ENCODE data around the gene LYPD4. TPM values are rescaled to one million over a fixed set of nuclear protein-coding genes. Genes with fewer than 3 reads are reported as not detected.
A peak's percentile ranks its signal among the peaks of the same experiment; 100 is the strongest.
"Not testable (repeated sequence)": the region's sequence is repeated elsewhere in the genome, so short reads cannot be mapped to it uniquely, and the experiment has no call there.

The LYPD4 gene
- total RNA-seq, 1 donor from 2014 or later = not detected

DNA sequence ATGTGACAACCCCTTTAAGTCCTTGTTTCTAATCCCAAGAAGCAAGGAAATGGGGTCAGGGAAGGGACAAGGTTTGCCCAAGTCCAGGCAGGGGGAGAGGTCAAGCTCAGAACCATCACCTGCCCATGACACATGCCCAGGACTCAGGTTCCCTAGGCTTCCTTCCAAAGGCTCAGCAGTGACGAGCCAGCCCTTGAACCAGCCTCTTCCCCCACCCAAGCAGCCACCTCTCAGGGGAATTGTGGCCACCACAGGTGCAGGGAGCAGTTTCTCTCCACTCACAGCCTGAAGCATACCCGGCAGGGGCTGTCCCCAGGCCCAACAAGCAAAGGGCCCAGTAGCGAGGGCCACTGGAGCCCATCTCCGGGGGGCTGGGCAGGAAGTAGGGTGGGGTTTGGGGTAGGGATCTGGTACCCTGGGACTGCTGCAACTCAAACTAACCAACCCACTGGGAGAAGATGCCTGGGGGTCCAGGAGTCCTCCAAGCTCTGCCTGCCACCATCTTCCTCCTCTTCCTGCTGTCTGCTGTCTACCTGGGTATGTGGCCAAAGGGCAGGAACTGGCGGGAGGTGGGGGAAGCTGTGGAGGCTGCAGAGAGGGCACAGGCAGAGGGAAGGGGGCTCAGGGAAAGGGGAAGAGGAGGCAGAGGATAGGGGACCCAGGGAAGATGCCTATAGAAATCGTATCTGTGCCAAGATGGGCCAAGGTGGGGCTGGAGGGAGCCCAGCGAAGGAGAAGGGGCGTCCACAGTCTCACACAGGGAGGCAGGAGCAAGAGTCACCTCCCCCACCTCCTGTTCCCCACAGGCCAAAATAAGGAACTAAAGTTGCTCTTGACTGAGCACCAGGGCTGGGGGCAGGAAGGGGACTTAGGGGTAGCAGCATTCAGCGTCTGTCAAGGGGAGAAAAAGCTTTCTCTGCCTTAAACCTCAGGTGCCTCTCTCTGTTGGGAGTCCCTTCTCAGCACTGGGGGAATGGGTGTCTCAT is 32.7 kb upstream of the LYPD4 start, which contains the start of gene CD79A:
CD79A (plus strand) TSS at position 433 of the 986 bp plus-strand sequence; CDS start at position 459, 26 bp downstream.
- intact Hi-C loops (cut with DNase I) = no loop called here
- DNase-seq (ENCODE audit: low spot score) = no peak

DNA sequence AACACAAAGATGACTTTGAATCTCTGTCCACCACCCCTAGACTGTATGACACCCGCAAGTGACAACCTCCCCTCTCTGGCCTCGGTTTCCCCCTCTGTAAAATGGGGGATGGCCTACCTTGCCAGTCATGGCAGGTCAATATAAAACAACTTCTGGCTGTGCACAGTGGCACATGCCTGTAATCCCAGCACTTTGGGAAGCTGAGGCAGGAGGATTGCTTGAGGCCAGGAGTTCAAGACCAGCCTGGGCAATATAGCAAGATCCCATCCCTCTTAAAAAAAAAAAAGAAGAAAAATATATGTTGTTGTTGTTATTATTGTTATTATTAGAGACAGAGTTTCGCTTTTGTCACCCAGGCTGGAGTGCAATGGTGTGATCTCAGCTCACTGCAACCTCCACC is 31.5 kb upstream of the LYPD4 start:
- DNase-seq (ENCODE audit: low spot score); intact Hi-C loops (cut with DNase I): not testable (repeated sequence)

DNA sequence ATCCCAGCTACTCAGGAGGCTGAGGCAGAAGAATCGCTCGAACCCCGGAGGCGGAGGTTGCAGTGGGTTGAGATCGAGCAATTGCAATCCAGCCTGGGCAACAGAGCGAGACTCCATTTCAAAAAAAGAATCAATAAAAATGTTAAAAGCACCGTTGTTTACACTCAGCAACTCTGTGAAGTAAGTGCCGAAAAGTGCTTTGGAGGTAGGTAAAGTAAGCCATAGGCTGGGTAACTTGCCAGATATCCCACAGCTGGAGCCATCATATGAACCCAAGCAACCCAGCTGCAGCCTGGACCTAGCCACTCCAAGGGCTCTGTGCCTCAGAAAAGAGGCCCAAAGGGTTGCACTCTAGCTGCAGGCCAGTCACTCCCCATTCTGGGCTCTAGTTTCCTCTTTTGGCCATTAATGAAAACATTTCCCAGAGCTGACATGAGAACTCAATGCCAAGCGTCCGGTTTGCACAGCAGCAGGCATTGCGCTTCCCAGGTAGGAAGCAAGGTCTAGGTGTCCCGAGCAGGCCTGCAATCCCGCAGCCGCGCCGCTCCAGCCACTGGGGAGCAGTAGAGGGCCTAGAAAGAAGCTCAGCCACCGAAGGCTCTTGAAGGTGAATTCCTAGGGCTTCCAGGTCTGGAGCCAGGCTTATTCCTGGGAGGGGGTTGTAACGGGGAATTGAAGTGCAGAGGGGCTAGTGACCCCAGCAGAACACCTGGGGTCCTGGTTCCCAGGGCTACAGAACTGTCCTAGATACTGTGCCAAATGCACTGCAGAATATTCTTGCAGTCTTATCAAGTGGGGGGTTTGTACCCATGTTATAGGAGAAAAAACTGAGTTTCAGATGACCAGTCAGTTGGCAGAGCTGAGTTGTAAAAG is 28.5 kb upstream of the LYPD4 start:
- DNase-seq (ENCODE audit: low spot score) = peak; percentile 89
- intact Hi-C loops (cut with DNase I) = loop anchor here (2.0 kb wide), 1 partner anchor 62 kb away; no protein-coding TSS in a partner anchor

DNA sequence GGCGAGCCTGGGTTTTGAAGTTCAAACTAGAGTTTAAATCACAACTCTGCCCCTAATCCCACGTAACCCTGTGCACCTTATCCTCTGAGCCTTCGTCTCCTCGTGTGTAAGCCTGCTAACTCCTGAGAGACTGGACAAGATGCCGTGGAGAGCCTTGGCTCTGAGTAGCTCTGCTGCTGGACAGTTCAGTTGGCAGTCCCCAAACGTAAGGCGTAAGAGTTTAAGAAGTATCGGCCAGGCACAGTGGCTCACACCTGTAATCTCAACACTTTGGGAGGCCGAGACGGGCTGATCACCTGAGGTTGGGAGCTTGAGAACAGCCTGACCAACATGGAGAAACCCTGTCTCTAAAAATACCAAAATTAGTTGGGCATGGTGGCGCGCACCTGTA is 27.9 kb upstream of the LYPD4 start:
- intact Hi-C loops (cut with DNase I) = loop anchor here (2.0 kb wide), 1 partner anchor 62 kb away; no protein-coding TSS in a partner anchor
- no peak for DNase-seq (ENCODE audit: low spot score)

DNA sequence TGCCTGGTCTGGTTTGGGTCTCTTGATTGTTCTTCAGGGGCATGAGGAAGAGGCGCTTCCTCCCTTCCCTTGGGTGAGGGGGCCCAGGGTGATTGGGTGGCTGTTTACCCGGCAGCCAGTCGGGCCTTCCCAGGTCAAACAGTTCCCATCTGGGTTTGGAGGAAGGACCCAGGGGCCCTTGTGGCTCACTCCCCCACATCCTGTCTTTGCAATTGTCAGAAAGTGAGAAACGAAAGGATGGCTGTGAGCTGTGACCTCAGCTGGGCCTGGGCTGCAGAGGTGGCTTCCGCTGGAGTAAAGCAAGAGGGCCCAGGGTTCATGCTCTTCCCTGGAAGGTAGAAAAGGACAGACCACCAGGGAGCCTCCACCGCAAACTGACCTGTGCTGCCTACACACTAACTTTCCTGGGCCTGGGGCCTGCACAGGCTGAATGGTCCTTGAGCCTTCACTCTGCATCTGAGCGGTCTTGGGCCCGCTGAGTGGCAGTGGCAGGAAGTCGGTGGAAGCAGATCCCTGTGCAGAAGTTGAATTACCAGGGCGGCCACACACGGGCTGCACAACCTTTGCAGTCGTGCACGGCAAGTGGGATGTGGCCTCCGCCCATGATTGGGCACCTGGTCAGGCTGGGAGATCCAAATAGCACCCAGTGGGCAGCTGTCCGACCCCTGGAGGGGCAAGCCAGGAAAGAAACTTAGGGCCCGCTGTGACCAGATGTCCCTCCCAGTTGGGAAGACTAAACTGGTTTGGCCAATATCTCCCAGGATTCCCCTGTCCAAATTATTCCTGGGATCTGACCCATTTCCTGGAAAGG is 27.3 kb upstream of the LYPD4 start:
- DNase-seq (ENCODE audit: low spot score) = no peak
- intact Hi-C loops (cut with DNase I) = loop anchor here (2.0 kb wide), 1 partner anchor 63 kb away; no protein-coding TSS in a partner anchor

DNA sequence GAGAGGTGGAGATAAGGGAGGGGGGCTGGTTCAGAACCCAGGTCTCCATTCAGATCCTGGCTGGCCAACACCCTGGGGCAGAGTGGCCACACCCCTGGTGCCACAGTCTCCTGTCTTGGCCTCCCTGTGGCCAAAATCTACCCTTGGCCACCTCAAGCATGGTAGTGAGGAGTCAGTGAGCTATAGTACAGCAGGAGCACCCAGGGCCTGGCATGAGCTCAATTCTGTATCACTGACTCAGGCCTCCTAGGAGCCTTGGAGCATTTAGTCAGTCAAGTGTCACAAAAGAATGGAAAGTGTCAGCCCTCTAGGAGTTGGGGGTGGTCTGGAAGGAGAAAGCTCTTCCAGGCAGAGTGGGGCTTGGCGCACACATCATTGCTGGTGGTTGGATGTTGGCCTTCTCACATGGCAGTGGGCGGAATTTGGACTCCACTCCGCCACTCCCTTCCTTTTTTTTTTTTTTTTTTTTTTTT is 26.0 kb upstream of the LYPD4 start:
- intact Hi-C loops (cut with DNase I) = no loop called here
- DNase-seq (ENCODE audit: low spot score) = no peak

DNA sequence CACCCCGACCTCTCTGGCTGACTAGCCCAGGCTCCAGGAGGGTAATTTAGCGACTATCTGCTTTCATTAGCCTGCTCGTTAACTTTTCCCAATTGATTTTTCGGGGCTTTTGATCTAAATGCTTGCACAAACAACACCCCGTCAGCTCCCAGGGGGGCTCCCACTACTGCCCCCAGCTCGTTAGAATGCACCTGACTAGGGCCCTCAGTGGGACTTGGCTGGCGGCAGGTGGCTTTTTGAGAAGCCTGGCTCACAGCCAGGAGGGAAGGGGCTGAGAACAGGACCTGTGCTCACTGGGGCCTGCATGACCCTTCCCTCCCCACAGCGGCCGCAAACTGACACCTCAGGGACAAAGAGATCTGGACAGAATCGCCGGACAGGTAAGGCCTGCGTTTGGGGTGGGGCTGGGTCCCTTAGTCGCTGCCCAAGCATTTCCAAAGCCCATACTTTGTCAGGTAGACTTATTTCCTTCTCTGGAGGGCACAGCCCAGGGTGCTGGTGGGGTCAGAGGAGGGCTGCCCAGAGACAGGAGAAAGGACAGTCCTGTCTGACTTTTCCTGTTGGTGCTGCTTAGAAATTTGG is 25.0 kb upstream of the LYPD4 start:
- no peak for DNase-seq (ENCODE audit: low spot score)
- intact Hi-C loops (cut with DNase I) = no loop called here

DNA sequence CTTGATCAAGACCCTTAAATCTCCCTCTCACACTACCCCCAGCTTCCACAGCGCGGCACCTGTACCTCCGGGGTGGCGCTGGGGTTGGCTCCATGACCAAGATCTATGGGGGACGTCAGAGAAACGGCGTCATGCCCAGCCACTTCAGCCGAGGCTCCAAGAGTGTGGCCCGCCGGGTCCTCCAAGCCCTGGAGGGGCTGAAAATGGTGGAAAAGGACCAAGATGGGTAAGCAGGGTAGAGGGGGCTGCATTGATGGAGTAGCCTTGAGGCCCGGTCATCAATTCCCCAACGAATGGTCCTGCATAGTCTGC is 24.5 kb upstream of the LYPD4 start:
- no peak for DNase-seq (ENCODE audit: low spot score)
- intact Hi-C loops (cut with DNase I) = no loop called here

DNA sequence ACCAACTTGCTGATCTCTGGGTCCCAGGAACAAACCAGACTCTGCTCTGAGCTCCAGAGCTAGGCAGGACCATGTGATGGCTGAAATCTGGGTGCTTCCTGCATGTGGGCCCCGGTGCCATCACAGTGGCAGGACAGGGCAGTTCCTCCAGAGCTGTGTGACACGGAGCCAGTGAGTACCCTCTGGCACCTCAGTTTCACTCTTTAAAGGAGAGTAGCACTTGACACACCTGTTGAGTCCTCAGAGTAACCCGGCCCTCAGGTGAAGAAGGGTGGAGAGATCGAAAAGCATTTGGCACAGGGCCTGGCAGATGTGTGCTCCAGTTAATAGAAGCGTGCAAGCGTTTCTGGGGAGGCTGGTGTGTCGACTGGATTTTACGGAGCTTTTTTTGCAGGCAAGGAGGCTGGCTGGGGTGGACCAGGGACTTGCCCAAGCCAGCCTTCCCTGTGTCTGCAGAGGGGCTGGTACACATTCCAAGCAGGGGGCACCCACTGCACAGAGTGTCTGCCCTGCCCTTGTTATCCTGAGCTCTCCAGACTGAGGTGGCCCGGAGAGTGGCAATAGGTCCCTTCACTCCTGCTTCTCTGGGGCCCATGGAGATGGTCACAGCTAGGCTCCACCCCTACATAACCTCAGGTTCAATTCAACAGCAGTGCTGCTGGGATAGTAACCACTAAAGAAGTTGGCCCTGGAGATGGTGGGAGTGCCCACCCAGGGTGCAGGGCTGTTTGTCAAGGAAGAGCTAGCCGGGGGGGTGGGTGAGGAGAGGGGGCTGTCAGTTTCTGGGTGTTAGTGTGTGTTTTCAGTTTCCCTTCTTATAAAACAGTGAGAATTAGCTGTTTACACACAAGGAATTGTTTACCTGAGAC is 23.9 kb upstream of the LYPD4 start:
- intact Hi-C loops (cut with DNase I) = no loop called here
- DNase-seq (ENCODE audit: low spot score) = no peak

DNA sequence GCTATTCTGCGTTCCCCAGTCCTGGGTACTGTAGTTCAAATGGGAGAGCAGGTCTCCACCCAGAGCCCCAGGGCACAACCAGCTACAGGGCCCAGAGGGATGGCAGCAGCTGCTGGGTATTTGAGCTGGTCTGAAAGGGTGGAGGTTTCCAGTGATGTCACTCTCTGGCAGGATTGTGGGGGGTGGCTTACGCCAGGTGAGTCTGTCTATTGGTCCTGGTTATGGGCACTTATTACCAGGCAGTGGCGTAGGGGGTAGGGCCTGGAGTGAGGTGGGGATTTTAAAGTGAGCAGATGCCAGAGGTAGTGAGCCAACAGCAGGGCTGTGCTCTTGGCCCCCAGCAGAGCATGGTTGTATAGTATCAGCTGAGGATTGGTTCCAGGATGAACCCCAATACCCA is 21.8 kb upstream of the LYPD4 start:
- intact Hi-C loops (cut with DNase I) = no loop called here
- DNase-seq (ENCODE audit: low spot score) = no peak

DNA sequence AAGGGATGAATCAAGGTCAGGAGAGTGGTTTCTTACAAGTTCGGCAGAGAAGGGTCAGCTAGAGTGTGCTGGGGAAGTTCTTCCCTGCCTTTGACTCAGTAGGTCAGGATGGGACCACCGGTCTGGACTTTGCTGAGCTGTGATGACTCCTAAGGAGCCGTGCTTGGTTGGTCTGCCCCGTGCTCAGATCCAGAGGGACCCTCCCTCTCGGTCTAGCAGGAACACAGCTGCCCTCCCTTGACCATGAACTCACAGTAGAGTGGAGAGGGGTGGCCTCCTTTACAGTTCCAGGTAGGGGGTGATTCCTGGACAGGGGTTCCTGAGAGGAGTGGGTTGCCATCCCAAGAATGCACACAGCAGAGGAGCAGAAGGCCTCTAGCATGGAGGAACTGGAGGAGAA is 19.9 kb upstream of the LYPD4 start:
- intact Hi-C loops (cut with DNase I) = no loop called here
- no peak for DNase-seq (ENCODE audit: low spot score)

DNA sequence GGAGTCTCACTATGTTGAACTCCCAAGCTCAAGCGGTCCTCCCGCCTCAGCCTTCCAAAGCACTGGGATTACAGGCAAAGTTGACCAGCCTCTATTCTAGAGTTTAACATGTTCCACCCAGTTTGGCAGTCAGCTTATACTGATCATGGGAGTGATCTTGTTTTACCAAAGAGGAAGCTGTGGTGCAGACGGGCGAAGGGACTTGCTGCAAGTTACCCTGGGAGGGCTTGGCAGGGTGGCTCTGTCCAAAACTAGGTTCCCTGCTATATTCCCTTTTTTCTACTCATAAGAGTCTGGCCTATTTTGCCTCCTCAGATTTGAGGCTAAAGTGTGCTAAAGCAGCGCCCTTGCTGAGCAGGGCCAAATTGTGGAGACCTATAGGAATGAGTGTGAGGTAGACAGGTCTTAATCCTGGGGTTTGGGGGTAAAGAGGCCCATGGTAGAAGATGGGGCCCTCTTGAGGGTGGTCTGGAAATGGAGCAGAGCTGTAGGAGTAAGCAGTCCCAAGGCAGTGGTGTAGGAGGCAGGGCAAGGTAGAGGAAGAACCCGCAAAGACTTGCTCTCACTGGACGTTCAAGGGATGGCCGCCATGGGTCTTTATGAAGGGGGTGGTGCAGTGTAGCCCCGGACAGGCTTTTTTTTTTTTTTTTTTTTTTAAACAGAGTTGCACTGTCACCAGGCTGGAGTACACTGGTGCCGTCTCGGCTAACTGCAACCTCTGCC is 18.9 kb upstream of the LYPD4 start:
- no peak for DNase-seq (ENCODE audit: low spot score)
- intact Hi-C loops (cut with DNase I) = no loop called here

DNA sequence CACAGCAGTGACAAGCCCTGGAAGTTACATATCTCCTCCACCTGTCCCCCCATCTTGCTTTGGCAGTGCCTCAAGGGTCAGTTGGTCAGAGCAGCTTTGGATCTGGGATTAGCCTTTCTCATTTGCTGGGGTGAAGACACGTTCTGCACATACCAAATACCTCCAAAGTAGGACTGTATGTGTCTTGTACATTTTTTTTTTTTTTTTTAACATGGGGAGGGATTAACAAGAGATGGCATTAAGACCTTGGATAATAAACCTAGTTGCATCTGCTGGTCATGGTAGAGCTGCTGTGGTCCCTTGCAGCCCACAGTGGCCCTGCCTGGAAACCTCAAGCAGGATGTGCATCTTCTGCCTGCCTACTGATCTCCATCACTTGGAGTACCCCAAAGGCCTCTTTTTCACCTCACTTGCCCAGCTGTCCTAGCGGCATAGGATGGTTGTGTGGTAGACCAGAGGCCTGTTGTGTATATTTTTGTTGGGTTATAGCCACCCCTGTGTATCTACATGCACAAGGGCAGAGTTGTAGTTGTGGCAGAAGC is 18.0 kb upstream of the LYPD4 start:
- no peak for DNase-seq (ENCODE audit: low spot score)
- intact Hi-C loops (cut with DNase I) = no loop called here

DNA sequence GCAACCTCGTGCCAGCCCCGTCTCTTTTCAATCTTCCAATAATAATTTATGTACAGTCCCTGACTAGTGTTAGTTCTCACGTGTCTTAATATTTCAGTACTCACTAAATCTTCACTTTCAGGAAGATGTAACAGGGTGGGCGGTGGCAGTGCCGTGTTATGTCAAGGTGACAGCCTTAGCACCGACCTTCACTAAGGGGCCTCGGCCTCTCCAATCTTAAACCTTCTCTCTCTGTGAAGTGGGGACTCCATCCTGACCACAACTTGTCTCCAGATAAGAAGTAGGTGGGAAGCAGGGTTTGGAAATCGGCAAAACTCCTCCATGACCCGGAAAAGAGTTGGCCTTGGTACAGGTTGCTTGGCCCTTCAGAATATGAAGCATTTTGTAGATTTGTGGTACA is 17.4 kb upstream of the LYPD4 start:
- intact Hi-C loops (cut with DNase I) = loop anchor here (2.0 kb wide), 1 partner anchor 23 kb away; no protein-coding TSS in a partner anchor
- DNase-seq (ENCODE audit: low spot score) = no peak

DNA sequence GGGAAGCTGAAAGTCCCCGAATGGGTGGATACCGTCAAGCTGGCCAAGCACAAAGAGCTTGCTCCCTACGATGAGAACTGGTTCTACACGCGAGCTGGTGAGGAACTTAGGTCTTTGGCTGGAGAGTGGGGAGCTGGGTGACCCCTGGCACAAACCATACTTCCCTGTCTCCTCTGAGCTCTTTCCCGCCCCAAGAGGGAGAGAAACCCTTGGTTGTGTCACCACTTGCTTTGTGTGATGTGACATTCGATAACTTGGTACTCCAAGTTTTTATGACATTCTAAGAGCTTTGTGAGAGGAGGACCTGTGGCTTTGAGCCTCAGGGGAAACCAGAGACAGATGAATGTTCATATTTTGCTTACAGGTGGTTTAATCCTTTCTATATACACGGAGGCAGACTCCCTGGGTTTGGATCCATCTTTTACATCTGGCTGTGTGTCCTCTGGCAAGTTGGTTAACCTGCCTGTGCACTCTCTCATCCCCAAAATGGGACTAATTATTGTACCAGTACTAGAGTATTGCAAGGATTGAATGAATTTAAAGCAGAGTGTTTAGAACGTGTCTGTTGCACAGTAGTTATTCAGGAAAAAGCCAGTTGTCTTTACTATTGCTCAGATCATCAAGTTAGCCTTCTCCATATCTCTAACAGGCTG is 16.8 kb upstream of the LYPD4 start:
- intact Hi-C loops (cut with DNase I) = loop anchor here (2.0 kb wide), 1 partner anchor 24 kb away; no protein-coding TSS in a partner anchor
- DNase-seq (ENCODE audit: low spot score) = no peak

DNA sequence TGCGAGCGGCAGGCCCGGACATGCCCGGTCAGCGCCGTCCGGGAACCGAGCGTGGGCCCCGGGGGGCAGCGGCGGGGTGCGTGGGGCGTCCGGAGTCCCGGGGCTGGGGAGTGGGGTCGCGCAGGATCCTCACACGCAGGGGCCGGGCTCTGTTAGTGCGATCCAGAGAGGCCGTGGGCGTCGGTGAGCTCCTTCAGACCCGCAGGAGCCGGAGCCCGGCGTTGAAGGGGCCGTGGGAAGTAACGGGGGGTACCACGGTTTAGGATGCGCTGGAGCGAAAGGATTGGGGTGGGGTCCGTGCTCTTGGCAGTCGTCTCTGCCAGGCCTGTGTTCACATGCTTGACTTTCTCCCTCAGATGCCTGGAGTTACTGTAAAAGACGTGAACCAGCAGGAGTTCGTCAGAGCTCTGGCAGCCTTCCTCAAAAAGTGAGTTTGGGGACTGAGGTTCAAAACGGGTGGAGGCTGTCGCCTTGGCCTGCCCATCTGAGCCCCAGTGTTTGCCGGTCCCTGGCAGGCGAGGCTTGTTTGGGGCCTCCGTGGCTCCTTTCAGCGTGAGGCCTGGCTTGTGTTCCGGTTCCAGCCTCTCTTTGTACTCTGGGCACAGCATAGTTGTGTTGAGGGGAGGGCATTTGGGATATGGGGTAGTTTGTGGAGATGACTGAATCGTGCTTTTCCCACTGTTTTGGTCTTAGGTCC is 16.1 kb upstream of the LYPD4 start:
- intact Hi-C loops (cut with DNase I) = loop anchor here (2.0 kb wide), 1 partner anchor 24 kb away; no protein-coding TSS in a partner anchor
- no peak for DNase-seq (ENCODE audit: low spot score)

Data from cardiac septum (tissue), 1 donor.